Measurements from ENCODE around the gene POLR1B.

DNA sequence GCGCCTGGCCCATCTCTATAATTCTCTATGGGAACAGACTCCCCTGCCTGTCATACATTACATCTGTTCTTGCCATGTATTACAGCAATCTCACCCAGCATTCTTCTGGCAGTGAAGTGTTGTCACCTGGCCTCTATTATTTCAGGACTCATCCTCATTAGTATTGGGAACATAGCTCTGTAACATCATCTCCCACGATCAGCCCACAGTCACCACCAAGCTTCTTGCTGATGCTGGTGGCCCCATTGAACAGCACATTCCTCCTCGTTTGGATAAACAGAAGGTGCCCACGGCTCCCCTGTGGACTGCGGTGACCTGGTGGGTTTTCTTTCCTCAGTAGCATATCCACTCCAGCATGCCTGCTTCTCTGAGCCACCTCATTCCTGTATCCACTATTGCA lies 63.7 kb downstream of the POLR1B start:
- TF ChIP-seq CTCF (conservative IDR thresholded peaks at IDR 0.05; ENCODE audit: low read depth, low read length) (no peak), EZH2phosphoT487 (IDR thresholded peaks at IDR 0.05; ENCODE audit: borderline replicate concordance, low read length) (no peak), EZH2 (IDR thresholded peaks at IDR 0.05; ENCODE audit: low read length, unreplicated experiment) (no peak)
